GM12875 (cell line): ENCODE data around the gene ANKH.

Source experiments
- H3K4me3 ChIP-seq: one replicate; pipeline ENCODE4 v1.5.1; 2011; ENCODE audit warnings: low read depth, low read length, control low read depth
- CTCF ChIP-seq: IDR thresholded peaks from 2 replicates; pipeline ENCODE4 v1.5.1; 2011; ENCODE audit warnings: low read depth, mild to moderate bottlenecking, control low read depth, inconsistent platforms, low read length, moderate library complexity, borderline replicate concordance; ENCODE audit not compliant: insufficient read depth

Gene ANKH

DNA sequence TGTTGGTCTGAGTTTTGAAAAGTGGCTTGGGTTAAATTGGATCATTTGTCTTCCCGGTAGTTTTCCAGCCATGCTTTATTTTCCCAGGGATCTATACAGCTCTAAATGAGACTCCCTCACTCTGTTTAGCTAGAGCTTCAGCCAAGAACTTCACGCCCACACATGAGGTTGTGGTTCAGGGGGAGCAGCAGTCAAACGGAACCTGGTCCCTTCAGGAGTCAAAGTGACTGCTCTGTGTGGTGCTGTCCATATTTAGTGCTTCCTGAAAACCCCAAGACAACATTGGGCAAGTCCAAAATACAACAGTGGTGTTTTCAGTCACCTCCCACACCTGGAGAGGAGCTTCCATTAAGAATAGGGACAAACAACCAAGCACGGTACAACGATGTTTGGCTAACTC, 90.5 kb downstream of the ANKH start:
- no peak for TF ChIP-seq CTCF
- H3K4me3 ChIP-seq: no peak overlapping the region

DNA sequence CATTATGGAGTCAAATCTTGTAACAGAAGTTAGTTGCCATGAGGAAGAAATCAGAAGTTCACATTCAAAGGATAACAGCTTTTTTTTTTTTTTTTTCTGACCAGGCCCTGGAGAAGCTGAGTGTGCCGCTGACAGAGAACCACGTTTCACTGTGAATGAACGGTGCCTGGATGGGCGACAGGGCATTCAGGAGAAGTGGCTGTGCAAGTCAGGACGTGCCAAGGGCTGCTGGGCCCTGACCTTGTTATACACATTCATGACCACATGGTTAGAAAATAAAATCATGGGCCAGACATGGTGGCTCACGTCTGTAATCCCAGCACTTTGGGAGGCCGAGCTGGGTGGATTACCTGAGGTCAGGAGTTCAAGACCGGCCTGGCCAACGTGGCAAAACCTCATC, 91.6 kb downstream of the ANKH start:
- no peak overlapping the region for H3K4me3 ChIP-seq
- no peak for TF ChIP-seq CTCF

DNA sequence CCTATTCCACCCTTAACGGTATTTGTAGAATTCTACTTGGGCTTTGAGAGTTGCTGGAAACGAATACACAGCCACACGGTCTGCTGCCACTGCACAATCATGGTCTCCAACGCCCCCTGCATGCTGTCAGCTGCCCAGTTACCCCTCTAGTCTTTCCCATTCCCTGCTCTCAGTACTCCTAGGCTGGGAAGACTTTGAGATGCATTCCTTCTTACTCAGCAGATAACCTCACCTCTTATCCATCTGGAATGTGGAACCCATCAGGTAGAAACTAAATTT, 92.8 kb downstream of the ANKH start:
- TF ChIP-seq CTCF: no peak
- H3K4me3 ChIP-seq: no peak overlapping the region

DNA sequence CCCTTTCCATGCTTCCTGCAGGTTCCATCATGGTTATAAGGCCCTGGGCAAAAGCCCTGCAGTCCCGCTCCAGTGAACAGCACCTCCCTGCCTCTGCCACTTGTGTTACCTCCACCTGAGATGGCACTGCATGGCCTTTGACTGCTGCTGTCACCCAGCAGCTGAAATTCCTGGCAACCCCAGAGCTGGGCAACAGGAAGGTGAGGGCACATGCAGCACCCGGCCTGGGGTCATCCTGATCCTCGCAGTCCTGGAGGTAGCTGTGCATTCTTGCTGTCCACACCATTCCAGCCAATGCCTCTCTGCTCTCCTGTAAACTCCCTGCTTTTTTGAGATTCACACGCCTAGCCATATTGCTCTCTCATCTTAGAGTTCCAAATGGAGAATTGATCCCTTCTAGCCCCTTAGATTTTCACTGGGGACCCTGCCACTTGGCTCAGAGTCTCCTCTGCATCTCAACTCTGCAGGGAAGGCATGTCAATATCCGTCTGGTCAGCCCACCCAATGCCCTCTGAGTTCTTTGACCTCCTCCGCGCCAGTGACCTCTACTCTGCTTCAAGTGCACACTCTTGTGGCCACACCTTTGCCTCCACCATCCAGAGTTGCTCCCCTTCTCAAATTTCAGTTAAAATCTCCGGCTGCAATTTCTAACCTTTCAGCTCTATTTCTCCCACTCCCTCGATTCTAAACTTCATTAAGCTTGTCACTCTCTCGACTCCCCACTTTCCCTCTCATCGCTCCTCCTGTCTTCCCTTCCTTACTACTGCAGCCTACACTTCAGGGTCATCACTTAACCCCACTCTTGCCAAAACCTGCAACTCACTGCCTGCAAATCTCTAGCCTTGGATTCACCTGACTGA, 93.4 kb downstream of the ANKH start:
- TF ChIP-seq CTCF: no peak
- no peak overlapping the region for H3K4me3 ChIP-seq

GRCh38 chr5:14777187-14777586, 94.4 kb downstream of the ANKH start:
- TF ChIP-seq CTCF: no peak
- H3K4me3 ChIP-seq: no peak overlapping the region

DNA sequence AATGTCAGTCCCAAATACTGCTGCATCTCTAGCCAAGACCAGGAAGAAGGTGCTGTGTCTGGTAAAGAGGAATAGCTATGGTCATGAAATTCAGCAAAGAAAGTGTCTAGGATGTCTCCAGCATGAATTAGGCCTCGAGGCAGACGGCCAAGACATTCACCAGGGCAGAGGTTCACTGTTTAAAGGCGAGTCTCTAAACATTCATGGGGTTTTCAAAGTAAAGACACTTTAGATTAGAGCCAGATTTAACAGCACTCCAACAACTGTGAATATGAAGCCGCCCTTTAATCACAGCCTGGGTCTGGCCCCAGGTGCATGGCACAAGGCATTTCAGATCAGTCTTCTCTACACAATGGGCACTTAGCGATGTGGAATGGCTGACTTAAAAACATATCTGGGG, 95.0 kb downstream of the ANKH start:
- no peak for TF ChIP-seq CTCF
- no peak overlapping the region for H3K4me3 ChIP-seq

GRCh38 chr5:14775857-14776256, 95.7 kb downstream of the ANKH start:
- H3K4me3 ChIP-seq: no peak overlapping the region
- TF ChIP-seq CTCF: no peak
